Measurements from ENCODE around the gene PDZD11. TPM values are rescaled to one million over a fixed set of nuclear protein-coding genes. Genes with fewer than 3 reads are reported as not detected.
"Not testable (repeated sequence)": the region's sequence is repeated elsewhere in the genome, so short reads cannot be mapped to it uniquely, and the experiment has no call there.

The PDZD11 gene
- total RNA-seq, 4 donors from 2014 or later: 16.4 to 29.2 (median 20.2) TPM

GRCh38 chrX:70324326-70324725 is 34.6 kb upstream of the PDZD11 start:
- 82 to 91% methylated on average over 2 of the region's 2 CpGs for WGBS, 2 donors
- H3K27me3 ChIP-seq: no peaks in the 10 kb centered on the region

GRCh38 chrX:70323628-70324027 is 33.9 kb upstream of the PDZD11 start:
- not testable (repeated sequence) for H3K27ac ChIP-seq; H3K4me3 ChIP-seq; H3K27me3 ChIP-seq; H3K4me1 ChIP-seq; H3K9me3 ChIP-seq; DNase-seq (ENCODE audit: low spot score in 2 of 2); H3K36me3 ChIP-seq
- WGBS, 2 donors: 92 to 100% methylated on average over 6 of the region's 6 CpGs

More at GRCh38 chrX:70324326-70324725, 34.6 kb upstream of the PDZD11 start:
- Histone ChIP-seq H3K4me1 (no peaks in the 10 kb centered on the region), H3K9me3 (no peaks in the 10 kb centered on the region), H3K4me3 (no peak overlapping the region), H3K36me3 (no peaks in the 10 kb centered on the region), H3K27ac (no peak overlapping the region)
- DNase-seq (ENCODE audit: low spot score in 2 of 2): no peak
- TF ChIP-seq POLR2A (IDR thresholded peaks at IDR 0.05) (no peak), EP300 (IDR thresholded peaks at IDR 0.05) (no peak)
- TF ChIP-seq, protein P1, sequence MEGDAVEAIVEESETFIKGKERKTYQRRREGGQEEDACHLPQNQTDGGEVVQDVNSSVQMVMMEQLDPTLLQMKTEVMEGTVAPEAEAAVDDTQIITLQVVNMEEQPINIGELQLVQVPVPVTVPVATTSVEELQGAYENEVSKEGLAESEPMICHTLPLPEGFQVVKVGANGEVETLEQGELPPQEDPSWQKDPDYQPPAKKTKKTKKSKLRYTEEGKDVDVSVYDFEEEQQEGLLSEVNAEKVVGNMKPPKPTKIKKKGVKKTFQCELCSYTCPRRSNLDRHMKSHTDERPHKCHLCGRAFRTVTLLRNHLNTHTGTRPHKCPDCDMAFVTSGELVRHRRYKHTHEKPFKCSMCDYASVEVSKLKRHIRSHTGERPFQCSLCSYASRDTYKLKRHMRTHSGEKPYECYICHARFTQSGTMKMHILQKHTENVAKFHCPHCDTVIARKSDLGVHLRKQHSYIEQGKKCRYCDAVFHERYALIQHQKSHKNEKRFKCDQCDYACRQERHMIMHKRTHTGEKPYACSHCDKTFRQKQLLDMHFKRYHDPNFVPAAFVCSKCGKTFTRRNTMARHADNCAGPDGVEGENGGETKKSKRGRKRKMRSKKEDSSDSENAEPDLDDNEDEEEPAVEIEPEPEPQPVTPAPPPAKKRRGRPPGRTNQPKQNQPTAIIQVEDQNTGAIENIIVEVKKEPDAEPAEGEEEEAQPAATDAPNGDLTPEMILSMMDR (IDR thresholded peaks at IDR 0.05): no peak

DNA sequence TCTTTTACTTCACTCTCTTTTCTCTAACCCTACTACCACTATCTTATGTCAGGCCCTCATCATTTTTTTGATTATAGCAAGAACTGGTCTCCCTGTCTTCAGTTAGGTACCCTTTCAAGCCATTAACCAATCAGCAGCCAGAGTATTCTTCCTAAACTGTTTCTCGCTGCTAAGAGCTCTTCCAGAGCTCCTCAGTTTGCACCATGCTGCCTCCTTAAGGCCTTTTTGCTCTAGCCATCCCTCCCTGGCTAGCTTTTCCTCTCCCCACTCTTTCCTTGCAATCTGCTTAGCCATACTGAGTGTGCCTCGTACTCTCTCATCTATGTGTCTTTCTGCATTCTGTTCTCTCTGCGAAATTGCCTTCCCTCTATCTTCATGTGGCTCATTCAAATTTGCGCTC is 33.1 kb upstream of the PDZD11 start:
- no peaks in the 10 kb centered on the region for H3K4me1 ChIP-seq
- DNase-seq (ENCODE audit: low spot score in 2 of 2): no peak
- H3K9me3 ChIP-seq: no peaks in the 10 kb centered on the region
- no peak overlapping the region for H3K4me3 ChIP-seq
- no peak overlapping the region for H3K27ac ChIP-seq
- H3K36me3 ChIP-seq: no peaks in the 10 kb centered on the region
- H3K27me3 ChIP-seq: no peaks in the 10 kb centered on the region
- 87% methylated on average over 4 of the region's 4 CpGs for WGBS, 2 donors
- TF ChIP-seq, protein P1 (IDR thresholded peaks at IDR 0.05): no peak
- no peak for TF ChIP-seq POLR2A (IDR thresholded peaks at IDR 0.05)
- TF ChIP-seq EP300 (IDR thresholded peaks at IDR 0.05): no peak

DNA sequence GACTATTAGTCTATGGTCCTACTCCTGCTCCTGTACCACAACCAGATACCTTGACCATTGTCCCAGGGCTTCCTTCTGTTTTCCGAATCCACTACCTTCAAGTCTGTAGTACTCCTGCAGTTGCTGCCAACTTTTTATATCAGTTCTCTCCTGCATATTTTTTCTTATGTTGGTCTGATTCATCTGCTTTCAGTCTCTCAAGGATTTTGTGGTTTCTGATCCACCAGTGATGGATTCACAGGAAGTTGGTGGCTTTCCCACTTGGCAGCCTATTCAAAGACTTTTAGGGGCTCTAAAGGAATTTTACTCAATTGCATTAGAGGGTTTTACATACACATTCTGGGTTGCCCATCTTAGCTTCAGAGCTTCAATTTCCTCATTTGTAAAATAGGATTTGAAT is 23.8 kb upstream of the PDZD11 start:
- H3K36me3 ChIP-seq: no peaks in the 10 kb centered on the region
- no peaks in the 10 kb centered on the region for H3K27me3 ChIP-seq
- no peak overlapping the region for H3K4me3 ChIP-seq
- WGBS, 2 donors: 89 to 94% methylated on average over 1 of the region's 1 CpG
- no peaks in the 10 kb centered on the region for H3K4me1 ChIP-seq
- no peak overlapping the region for H3K27ac ChIP-seq
- TF ChIP-seq POLR2A (IDR thresholded peaks at IDR 0.05): no peak
- TF ChIP-seq EP300 (IDR thresholded peaks at IDR 0.05): no peak
- TF ChIP-seq, protein P1 (IDR thresholded peaks at IDR 0.05): no peak
- no peak for DNase-seq (ENCODE audit: low spot score in 2 of 2)
- H3K9me3 ChIP-seq: no peaks in the 10 kb centered on the region

GRCh38 chrX:70301716-70302115 is 12.0 kb upstream of the PDZD11 start:
- H3K4me1 ChIP-seq: no peaks in the 10 kb centered on the region
- no peak overlapping the region for H3K4me3 ChIP-seq
- no peaks in the 10 kb centered on the region for H3K36me3 ChIP-seq
- H3K9me3 ChIP-seq: no peaks in the 10 kb centered on the region
- H3K27me3 ChIP-seq: no peaks in the 10 kb centered on the region
- no peak for DNase-seq (ENCODE audit: low spot score in 2 of 2)
- no peak for TF ChIP-seq POLR2A (IDR thresholded peaks at IDR 0.05)
- TF ChIP-seq EP300 (IDR thresholded peaks at IDR 0.05): no peak
- TF ChIP-seq, protein P1 (IDR thresholded peaks at IDR 0.05): no peak
- WGBS, 2 donors: 24 to 58% methylated on average over 3 of the region's 3 CpGs
- H3K27ac ChIP-seq: no peak overlapping the region

DNA sequence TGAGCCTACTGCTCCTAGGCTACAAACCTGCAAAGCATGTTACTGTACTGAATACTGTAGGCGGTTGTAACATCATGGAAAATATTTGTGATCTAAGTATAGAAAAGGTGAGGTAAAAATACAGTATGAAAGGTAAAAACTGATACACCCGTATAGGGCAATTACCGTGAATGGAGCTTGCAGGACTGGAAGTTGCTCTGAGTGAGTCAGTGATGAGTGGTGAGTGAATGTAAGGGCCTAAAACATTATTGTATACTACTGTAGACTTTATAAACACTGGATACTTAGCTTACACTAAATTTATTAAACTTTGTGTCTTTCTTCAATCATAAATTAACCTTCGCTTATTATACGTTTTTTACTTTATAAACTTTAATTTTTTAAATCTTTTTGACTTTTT is 3.9 kb upstream of the PDZD11 start:
- H3K4me3 ChIP-seq: no peak overlapping the region
- H3K4me1 ChIP-seq: peaks cover 0 to 11% (median 5%) of the 10 kb centered on the region in 4 donors
- H3K36me3 ChIP-seq: no peaks in the 10 kb centered on the region
- TF ChIP-seq, protein P1 (IDR thresholded peaks at IDR 0.05): no peak
- TF ChIP-seq POLR2A (IDR thresholded peaks at IDR 0.05) (no peak), EP300 (IDR thresholded peaks at IDR 0.05) (no peak)
- H3K9me3 ChIP-seq: no peaks in the 10 kb centered on the region
- no peak for DNase-seq (ENCODE audit: low spot score in 2 of 2)
- no peaks in the 10 kb centered on the region for H3K27me3 ChIP-seq
- WGBS, 2 donors: 83 to 93% methylated on average over 5 of the region's 5 CpGs
- H3K27ac ChIP-seq: no peak overlapping the region

All from tibial nerve (tissue), 4 donors.